Fibroblast of the aortic adventitia (primary cell): Measurements from ENCODE around the gene ST8SIA2. TPM values are rescaled to one million over a fixed set of nuclear protein-coding genes. Genes with fewer than 3 reads are reported as not detected.
"Not testable (repeated sequence)": the region's sequence is repeated elsewhere in the genome, so short reads cannot be mapped to it uniquely, and the experiment has no call there.

ENCODE experiments used
- DNase-seq: peaks from one replicate; pipeline ENCODE4 v3.0.0-alpha.2; 2010; ENCODE audit warnings: low read depth
- H3K4me3 ChIP-seq: 2 replicates; pipeline ENCODE4 v1.5.1; 2011; ENCODE audit warnings: low read depth, mild to moderate bottlenecking, control low read depth, low read length, moderate library complexity
- CTCF ChIP-seq: IDR thresholded peaks from 2 replicates; pipeline ENCODE4 v1.5.1; 2011; ENCODE audit warnings: mild to moderate bottlenecking, low read length, control low read depth, inconsistent platforms; ENCODE audit not compliant: insufficient read depth
- total RNA-seq: library from RNA; depleted of rRNA; stranded (reverse); fragments of >200 nt; gene quantifications from 2 replicates; pipeline ENCODE4 v1.2.3, GENCODE V29; 2012; ENCODE audit warnings: low replicate concordance

Gene ST8SIA2
- total RNA-seq, 1 donor = not detected

GRCh38 chr15:92466834-92467233 lies 73.2 kb downstream of the ST8SIA2 start:
- no peak for DNase-seq

GRCh38 chr15:92467245-92467644 lies 73.6 kb downstream of the ST8SIA2 start:
- no peak for DNase-seq
- TF ChIP-seq CTCF = no peak
- no peak overlapping the region for H3K4me3 ChIP-seq

More at GRCh38 chr15:92466834-92467233, 73.2 kb downstream of the ST8SIA2 start:
- no peak overlapping the region for H3K4me3 ChIP-seq
- no peak for TF ChIP-seq CTCF

- H3K4me3 ChIP-seq = no peak overlapping the region
- TF ChIP-seq CTCF = no peak
- DNase-seq = no peak
These were observed 75.3 kb downstream of the ST8SIA2 start for GRCh38 chr15:92468991-92469390.

GRCh38 chr15:92471288-92471687 lies 77.6 kb downstream of the ST8SIA2 start:
- no peak for DNase-seq
- H3K4me3 ChIP-seq = no peak overlapping the region
- no peak for TF ChIP-seq CTCF

- H3K4me3 ChIP-seq = no peak overlapping the region
- TF ChIP-seq CTCF = no peak
These were observed 80.1 kb downstream of the ST8SIA2 start for GRCh38 chr15:92473756-92474155.

GRCh38 chr15:92479730-92480129 lies 86.0 kb downstream of the ST8SIA2 start:
- not testable (repeated sequence) for DNase-seq, H3K4me3 ChIP-seq

More at GRCh38 chr15:92473756-92474155, 80.1 kb downstream of the ST8SIA2 start:
- DNase-seq = no peak

GRCh38 chr15:92480361-92480760 lies 86.7 kb downstream of the ST8SIA2 start:
- no peak for DNase-seq
- no peak for TF ChIP-seq CTCF
- H3K4me3 ChIP-seq = no peak overlapping the region

GRCh38 chr15:92485441-92485840 lies 91.8 kb downstream of the ST8SIA2 start:
- no peak for TF ChIP-seq CTCF
- no peak for DNase-seq
- no peak overlapping the region for H3K4me3 ChIP-seq
